ENCODE results near the gene AKAP12.
"Not testable (repeated sequence)": the region's sequence is repeated elsewhere in the genome, so short reads cannot be mapped to it uniquely, and the experiment has no call there.

AKAP12 gene

DNA sequence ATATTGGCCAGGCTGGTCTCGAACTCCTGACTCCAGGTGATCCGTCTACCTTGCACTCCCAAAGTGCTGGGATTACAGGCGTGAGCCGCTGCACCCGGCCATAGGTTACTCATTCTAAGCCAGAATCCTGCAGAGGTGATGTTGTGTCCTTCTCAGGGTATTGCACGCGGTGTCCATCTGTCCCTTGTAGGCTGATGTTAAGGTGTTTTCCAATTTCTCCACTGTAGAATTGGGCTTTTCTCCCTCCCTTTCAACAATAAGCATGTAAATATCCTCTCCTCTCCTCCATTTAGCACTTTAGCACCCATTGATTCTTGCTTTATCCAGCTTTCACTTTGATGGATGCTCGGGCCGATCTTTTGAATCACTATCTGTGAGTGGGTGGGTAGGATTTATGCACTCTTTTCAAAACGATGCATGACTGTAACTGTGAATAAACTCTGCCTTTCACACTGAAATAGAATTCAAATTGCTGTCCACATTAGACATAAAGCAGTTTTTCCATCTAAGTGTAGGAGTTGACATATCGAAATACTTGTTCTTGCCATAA, 99.0 kb downstream of the AKAP12 start:
- H3K9me3 ChIP-seq (ENCODE audit: control insufficient read depth, low read depth, low read length) = no peaks in the 10 kb centered on the region
- no peaks in the 10 kb centered on the region for H3K4me1 ChIP-seq (ENCODE audit: control insufficient read depth, low read depth, low read length)
- H3K4me3 ChIP-seq (ENCODE audit: low read length) = no peak overlapping the region
- H3K27ac ChIP-seq (ENCODE audit: low read length) = no peak overlapping the region
- H3K27me3 ChIP-seq (ENCODE audit: control insufficient read depth, insufficient read depth, low read length) = no peaks in the 10 kb centered on the region
- H3K36me3 ChIP-seq (ENCODE audit: control insufficient read depth, low read depth, low read length) = no peaks in the 10 kb centered on the region
- H3K9ac ChIP-seq (ENCODE audit: low read length) = no peak overlapping the region

DNA sequence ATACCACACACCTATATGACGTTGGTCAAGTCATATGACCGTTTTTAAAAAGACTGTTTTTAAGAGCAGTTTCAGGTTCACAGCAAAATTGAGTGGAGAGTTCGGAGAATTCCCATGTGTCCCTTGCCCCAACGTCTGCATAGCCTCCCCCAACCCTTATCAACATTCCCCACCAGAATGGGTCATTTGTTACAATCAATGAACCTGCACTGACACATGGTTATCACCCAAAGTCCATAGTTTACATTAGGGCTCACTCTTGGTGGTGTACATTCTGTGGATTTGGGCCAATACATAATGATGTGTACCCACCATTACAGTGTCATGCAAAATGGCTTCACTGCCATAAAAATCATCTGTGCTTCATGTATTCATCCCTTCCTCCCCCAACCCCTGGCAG, 99.6 kb downstream of the AKAP12 start:
- H3K9ac ChIP-seq (ENCODE audit: low read length) = no peak overlapping the region
- no peaks in the 10 kb centered on the region for H3K4me1 ChIP-seq (ENCODE audit: control insufficient read depth, low read depth, low read length)
- H3K27ac ChIP-seq (ENCODE audit: low read length) = no peak overlapping the region
- H3K27me3 ChIP-seq (ENCODE audit: control insufficient read depth, insufficient read depth, low read length) = no peaks in the 10 kb centered on the region
- H3K36me3 ChIP-seq (ENCODE audit: control insufficient read depth, low read depth, low read length) = no peaks in the 10 kb centered on the region
- no peaks in the 10 kb centered on the region for H3K9me3 ChIP-seq (ENCODE audit: control insufficient read depth, low read depth, low read length)
- no peak overlapping the region for H3K4me3 ChIP-seq (ENCODE audit: low read length)

- H3K36me3 ChIP-seq (ENCODE audit: control insufficient read depth, low read depth, low read length) = no peaks in the 10 kb centered on the region
- no peaks in the 10 kb centered on the region for H3K27me3 ChIP-seq (ENCODE audit: control insufficient read depth, insufficient read depth, low read length)
- no peaks in the 10 kb centered on the region for H3K9me3 ChIP-seq (ENCODE audit: control insufficient read depth, low read depth, low read length)
- no peak overlapping the region for H3K4me3 ChIP-seq (ENCODE audit: low read length)
- H3K9ac ChIP-seq (ENCODE audit: low read length) = no peak overlapping the region
- H3K4me1 ChIP-seq (ENCODE audit: control insufficient read depth, low read depth, low read length) = no peaks in the 10 kb centered on the region
- no peak overlapping the region for H3K27ac ChIP-seq (ENCODE audit: low read length)
These were observed 100.6 kb downstream of the AKAP12 start for GRCh38 chr6:151340219-151340978.

DNA sequence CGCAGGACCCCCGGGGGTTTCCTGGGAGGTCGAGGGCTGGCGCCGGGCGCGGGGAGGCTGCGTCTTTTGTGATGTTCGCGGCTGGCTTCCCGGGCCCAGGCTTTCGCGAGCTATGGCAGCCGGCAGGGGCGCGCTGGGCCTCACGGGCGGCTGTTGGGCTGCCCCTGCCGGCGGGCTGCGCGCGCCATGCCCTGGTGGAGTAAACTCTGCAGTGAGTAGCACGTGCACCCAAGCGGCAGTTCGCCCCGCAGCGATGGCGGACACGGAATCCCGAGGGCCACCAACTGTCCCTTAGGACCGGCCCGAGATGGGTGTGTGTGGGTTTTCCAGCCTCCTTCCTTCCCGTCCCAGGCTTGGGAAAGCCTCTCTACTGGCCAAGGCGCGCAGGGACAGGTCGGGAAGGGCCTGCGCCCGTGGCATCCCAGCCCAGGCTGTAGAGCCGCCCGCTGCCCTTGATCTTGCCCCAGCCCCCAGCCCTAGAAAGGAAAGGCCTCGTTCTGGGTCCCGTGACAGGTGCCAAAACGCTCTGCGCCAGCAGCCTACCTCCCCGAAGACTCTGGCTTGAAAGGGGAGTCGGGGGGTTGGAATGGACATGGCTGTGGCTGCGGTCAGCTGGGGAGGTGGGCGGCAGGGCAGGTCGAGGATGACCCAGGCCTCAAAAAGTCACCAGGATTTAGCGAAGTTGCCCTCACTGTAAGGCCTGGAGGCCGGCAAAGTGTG, 101.9 kb downstream of the AKAP12 start:
- Histone ChIP-seq H3K27ac (ENCODE audit: low read length) (no peak overlapping the region), H3K9ac (ENCODE audit: low read length) (no peak overlapping the region), H3K9me3 (ENCODE audit: control insufficient read depth, low read depth, low read length) (no peaks in the 10 kb centered on the region), H3K27me3 (ENCODE audit: control insufficient read depth, insufficient read depth, low read length) (no peaks in the 10 kb centered on the region), H3K4me1 (ENCODE audit: control insufficient read depth, low read depth, low read length) (no peaks in the 10 kb centered on the region), H3K36me3 (ENCODE audit: control insufficient read depth, low read depth, low read length) (no peaks in the 10 kb centered on the region), H3K4me3 (ENCODE audit: low read length) (no peak overlapping the region)

- not testable (repeated sequence) for H3K27ac ChIP-seq (ENCODE audit: low read length); H3K4me3 ChIP-seq (ENCODE audit: low read length)
These were observed 103.0 kb downstream of the AKAP12 start for GRCh38 chr6:151342750-151343149.

GRCh38 chr6:151349651-151350270, 110.0 kb downstream of the AKAP12 start:
- no peak overlapping the region for H3K9ac ChIP-seq (ENCODE audit: low read length)
- H3K36me3 ChIP-seq (ENCODE audit: control insufficient read depth, low read depth, low read length) = no peaks in the 10 kb centered on the region
- no peak overlapping the region for H3K27ac ChIP-seq (ENCODE audit: low read length)

More at GRCh38 chr6:151342750-151343149, 103.0 kb downstream of the AKAP12 start:
- not testable (repeated sequence) for H3K4me1 ChIP-seq (ENCODE audit: control insufficient read depth, low read depth, low read length); H3K36me3 ChIP-seq (ENCODE audit: control insufficient read depth, low read depth, low read length); H3K9ac ChIP-seq (ENCODE audit: low read length); H3K9me3 ChIP-seq (ENCODE audit: control insufficient read depth, low read depth, low read length); H3K27me3 ChIP-seq (ENCODE audit: control insufficient read depth, insufficient read depth, low read length)

GRCh38 chr6:151350442-151351145, 110.8 kb downstream of the AKAP12 start:
- Histone ChIP-seq H3K9me3 (ENCODE audit: control insufficient read depth, low read depth, low read length) (no peaks in the 10 kb centered on the region), H3K4me3 (ENCODE audit: low read length) (no peak overlapping the region), H3K9ac (ENCODE audit: low read length) (no peak overlapping the region), H3K4me1 (ENCODE audit: control insufficient read depth, low read depth, low read length) (no peaks in the 10 kb centered on the region), H3K27ac (ENCODE audit: low read length) (no peak overlapping the region), H3K36me3 (ENCODE audit: control insufficient read depth, low read depth, low read length) (no peaks in the 10 kb centered on the region), H3K27me3 (ENCODE audit: control insufficient read depth, insufficient read depth, low read length) (no peaks in the 10 kb centered on the region)

More at GRCh38 chr6:151349651-151350270, 110.0 kb downstream of the AKAP12 start:
- no peaks in the 10 kb centered on the region for H3K27me3 ChIP-seq (ENCODE audit: control insufficient read depth, insufficient read depth, low read length)
- no peaks in the 10 kb centered on the region for H3K9me3 ChIP-seq (ENCODE audit: control insufficient read depth, low read depth, low read length)
- H3K4me3 ChIP-seq (ENCODE audit: low read length) = no peak overlapping the region
- H3K4me1 ChIP-seq (ENCODE audit: control insufficient read depth, low read depth, low read length) = no peaks in the 10 kb centered on the region

DNA sequence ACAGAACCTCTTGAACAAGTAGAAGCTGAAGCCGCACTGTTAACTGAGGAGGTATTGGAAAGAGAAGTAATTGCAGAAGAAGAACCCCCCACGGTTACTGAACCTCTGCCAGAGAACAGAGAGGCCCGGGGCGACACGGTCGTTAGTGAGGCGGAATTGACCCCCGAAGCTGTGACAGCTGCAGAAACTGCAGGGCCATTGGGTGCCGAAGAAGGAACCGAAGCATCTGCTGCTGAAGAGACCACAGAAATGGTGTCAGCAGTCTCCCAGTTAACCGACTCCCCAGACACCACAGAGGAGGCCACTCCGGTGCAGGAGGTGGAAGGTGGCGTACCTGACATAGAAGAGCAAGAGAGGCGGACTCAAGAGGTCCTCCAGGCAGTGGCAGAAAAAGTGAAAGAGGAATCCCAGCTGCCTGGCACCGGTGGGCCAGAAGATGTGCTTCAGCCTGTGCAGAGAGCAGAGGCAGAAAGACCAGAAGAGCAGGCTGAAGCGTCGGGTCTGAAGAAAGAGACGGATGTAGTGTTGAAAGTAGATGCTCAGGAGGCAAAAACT, 111.5 kb downstream of the AKAP12 start:
- Histone ChIP-seq H3K4me1 (ENCODE audit: control insufficient read depth, low read depth, low read length) (no peaks in the 10 kb centered on the region), H3K27ac (ENCODE audit: low read length) (no peak overlapping the region), H3K4me3 (ENCODE audit: low read length) (no peak overlapping the region), H3K36me3 (ENCODE audit: control insufficient read depth, low read depth, low read length) (no peaks in the 10 kb centered on the region), H3K27me3 (ENCODE audit: control insufficient read depth, insufficient read depth, low read length) (no peaks in the 10 kb centered on the region), H3K9me3 (ENCODE audit: control insufficient read depth, low read depth, low read length) (no peaks in the 10 kb centered on the region), H3K9ac (ENCODE audit: low read length) (no peak overlapping the region)

DNA sequence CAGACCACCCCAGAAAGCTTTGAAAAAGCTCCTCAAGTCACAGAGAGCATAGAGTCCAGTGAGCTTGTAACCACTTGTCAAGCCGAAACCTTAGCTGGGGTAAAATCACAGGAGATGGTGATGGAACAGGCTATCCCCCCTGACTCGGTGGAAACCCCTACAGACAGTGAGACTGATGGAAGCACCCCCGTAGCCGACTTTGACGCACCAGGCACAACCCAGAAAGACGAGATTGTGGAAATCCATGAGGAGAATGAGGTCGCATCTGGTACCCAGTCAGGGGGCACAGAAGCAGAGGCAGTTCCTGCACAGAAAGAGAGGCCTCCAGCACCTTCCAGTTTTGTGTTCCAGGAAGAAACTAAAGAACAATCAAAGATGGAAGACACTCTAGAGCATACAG, 112.0 kb downstream of the AKAP12 start:
- no peaks in the 10 kb centered on the region for H3K9me3 ChIP-seq (ENCODE audit: control insufficient read depth, low read depth, low read length)
- no peaks in the 10 kb centered on the region for H3K4me1 ChIP-seq (ENCODE audit: control insufficient read depth, low read depth, low read length)
- no peak overlapping the region for H3K4me3 ChIP-seq (ENCODE audit: low read length)
- H3K36me3 ChIP-seq (ENCODE audit: control insufficient read depth, low read depth, low read length) = no peaks in the 10 kb centered on the region
- no peak overlapping the region for H3K9ac ChIP-seq (ENCODE audit: low read length)
- H3K27me3 ChIP-seq (ENCODE audit: control insufficient read depth, insufficient read depth, low read length) = no peaks in the 10 kb centered on the region
- H3K27ac ChIP-seq (ENCODE audit: low read length) = no peak overlapping the region

DNA sequence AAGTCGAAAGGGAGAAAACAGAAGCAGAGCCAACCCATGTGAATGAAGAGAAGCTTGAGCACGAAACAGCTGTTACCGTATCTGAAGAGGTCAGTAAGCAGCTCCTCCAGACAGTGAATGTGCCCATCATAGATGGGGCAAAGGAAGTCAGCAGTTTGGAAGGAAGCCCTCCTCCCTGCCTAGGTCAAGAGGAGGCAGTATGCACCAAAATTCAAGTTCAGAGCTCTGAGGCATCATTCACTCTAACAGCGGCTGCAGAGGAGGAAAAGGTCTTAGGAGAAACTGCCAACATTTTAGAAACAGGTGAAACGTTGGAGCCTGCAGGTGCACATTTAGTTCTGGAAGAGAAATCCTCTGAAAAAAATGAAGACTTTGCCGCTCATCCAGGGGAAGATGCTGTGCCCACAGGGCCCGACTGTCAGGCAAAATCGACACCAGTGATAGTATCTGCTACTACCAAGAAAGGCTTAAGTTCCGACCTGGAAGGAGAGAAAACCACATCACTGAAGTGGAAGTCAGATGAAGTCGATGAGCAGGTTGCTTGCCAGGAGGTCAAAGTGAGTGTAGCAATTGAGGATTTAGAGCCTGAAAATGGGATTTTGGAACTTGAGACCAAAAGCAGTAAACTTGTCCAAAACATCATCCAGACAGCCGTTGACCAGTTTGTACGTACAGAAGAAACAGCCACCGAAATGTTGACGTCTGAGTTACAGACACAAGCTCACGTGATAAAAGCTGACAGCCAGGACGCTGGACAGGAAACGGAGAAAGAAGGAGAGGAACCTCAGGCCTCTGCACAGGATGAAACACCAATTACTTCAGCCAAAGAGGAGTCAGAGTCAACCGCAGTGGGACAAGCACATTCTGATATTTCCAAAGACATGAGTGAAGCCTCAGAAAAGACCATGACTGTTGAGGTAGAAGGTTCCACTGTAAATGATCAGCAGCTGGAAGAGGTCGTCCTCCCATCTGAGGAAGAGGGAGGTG, 112.9 kb downstream of the AKAP12 start:
- Histone ChIP-seq H3K9ac (ENCODE audit: low read length) (no peak overlapping the region), H3K36me3 (ENCODE audit: control insufficient read depth, low read depth, low read length) (no peaks in the 10 kb centered on the region), H3K27ac (ENCODE audit: low read length) (no peak overlapping the region), H3K4me3 (ENCODE audit: low read length) (no peak overlapping the region), H3K4me1 (ENCODE audit: control insufficient read depth, low read depth, low read length) (no peaks in the 10 kb centered on the region), H3K9me3 (ENCODE audit: control insufficient read depth, low read depth, low read length) (no peaks in the 10 kb centered on the region), H3K27me3 (ENCODE audit: control insufficient read depth, insufficient read depth, low read length) (no peaks in the 10 kb centered on the region)

Data from iPS-18a (cell line).